ENCODE results near the gene MIOX.

Gene MIOX

GRCh38 chr22:50486561-50487289, at the start of gene MIOX:
TSS of gene MIOX (plus strand) at chr22:50486859. CDS start at chr22:50486898, 39 bp downstream.
- DNase-seq (ENCODE audit: low spot score): no peak

- no peak for DNase-seq (ENCODE audit: low spot score)
These were observed 49.0 kb upstream of the MIOX start for GRCh38 chr22:50437511-50438304.

- no peak for DNase-seq (ENCODE audit: low spot score)
These were observed 48.1 kb upstream of the MIOX start for GRCh38 chr22:50438305-50439275.

GRCh38 chr22:50439314-50439870, 47.3 kb upstream of the MIOX start:
- no peak for DNase-seq (ENCODE audit: low spot score)

- no peak for DNase-seq (ENCODE audit: low spot score)
These were observed 46.8 kb upstream of the MIOX start for GRCh38 chr22:50439871-50440331.

- no peak for DNase-seq (ENCODE audit: low spot score)
These were observed 46.0 kb upstream of the MIOX start for GRCh38 chr22:50440544-50441249.

GRCh38 chr22:50441428-50441993, 45.1 kb upstream of the MIOX start:
- DNase-seq (ENCODE audit: low spot score): no peak

- no peak for DNase-seq (ENCODE audit: low spot score)
These were observed 43.5 kb upstream of the MIOX start for GRCh38 chr22:50443197-50443596.

- no peak for DNase-seq (ENCODE audit: low spot score)
These were observed 42.6 kb upstream of the MIOX start for GRCh38 chr22:50443801-50444625.

- DNase-seq (ENCODE audit: low spot score): no peak
These were observed 42.0 kb upstream of the MIOX start for GRCh38 chr22:50444663-50445062.

- no peak for DNase-seq (ENCODE audit: low spot score)
These were observed 41.4 kb upstream of the MIOX start for GRCh38 chr22:50445071-50445879.

- DNase-seq (ENCODE audit: low spot score): no peak
These were observed 40.6 kb upstream of the MIOX start for GRCh38 chr22:50445880-50446707.

GRCh38 chr22:50446708-50447575, 39.7 kb upstream of the MIOX start:
- DNase-seq (ENCODE audit: low spot score): no peak

GRCh38 chr22:50447576-50448551, 38.8 kb upstream of the MIOX start:
- no peak for DNase-seq (ENCODE audit: low spot score)

GRCh38 chr22:50452649-50453048, 34.0 kb upstream of the MIOX start:
- DNase-seq (ENCODE audit: low spot score): no peak

GRCh38 chr22:50454556-50455075, 32.0 kb upstream of the MIOX start:
- no peak for DNase-seq (ENCODE audit: low spot score)
